Ureter (tissue), 1 donor: ENCODE data around the gene CHMP6. TPM values are rescaled to one million over a fixed set of nuclear protein-coding genes. Genes with fewer than 3 reads are reported as not detected.
A peak's percentile ranks its signal among the peaks of the same experiment; 100 is the strongest.
"Not testable (repeated sequence)": the region's sequence is repeated elsewhere in the genome, so short reads cannot be mapped to it uniquely, and the experiment has no call there.

Experiments used
- DNase-seq: peaks from one replicate; pipeline ENCODE4 v3.0.0-alpha.2; 2020; ENCODE audit warnings: low spot score
- total RNA-seq: library from RNA; stranded (reverse); gene quantifications from one replicate; pipeline ENCODE4 v1.2.4, GENCODE V29; 2023
- donor health status: DM: yes; HTN: yes; CAD: no.

Gene CHMP6
- total RNA-seq, 1 donor from 2014 or later, result 26.2 TPM

DNA sequence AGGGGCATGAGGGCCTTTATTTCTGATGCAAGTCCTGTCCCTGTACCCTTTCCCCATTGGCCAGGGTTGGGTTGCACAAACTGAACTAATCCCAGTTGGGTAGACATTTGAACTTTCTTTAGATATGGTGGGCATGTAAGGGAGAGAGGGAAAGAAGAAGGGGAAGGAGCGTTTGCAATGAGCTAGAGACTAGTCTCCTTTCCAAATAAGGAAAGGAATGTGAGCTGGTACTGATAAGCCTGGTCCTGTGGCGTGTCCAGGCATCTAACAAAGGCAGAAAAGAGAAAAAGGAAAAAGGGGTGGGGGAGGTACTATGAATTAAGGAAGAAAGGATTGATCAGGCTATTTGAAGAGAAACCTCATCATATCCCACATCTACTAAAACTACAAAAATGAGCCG is 20.3 kb downstream of the CHMP6 start:
- DNase-seq, result no peak

DNA sequence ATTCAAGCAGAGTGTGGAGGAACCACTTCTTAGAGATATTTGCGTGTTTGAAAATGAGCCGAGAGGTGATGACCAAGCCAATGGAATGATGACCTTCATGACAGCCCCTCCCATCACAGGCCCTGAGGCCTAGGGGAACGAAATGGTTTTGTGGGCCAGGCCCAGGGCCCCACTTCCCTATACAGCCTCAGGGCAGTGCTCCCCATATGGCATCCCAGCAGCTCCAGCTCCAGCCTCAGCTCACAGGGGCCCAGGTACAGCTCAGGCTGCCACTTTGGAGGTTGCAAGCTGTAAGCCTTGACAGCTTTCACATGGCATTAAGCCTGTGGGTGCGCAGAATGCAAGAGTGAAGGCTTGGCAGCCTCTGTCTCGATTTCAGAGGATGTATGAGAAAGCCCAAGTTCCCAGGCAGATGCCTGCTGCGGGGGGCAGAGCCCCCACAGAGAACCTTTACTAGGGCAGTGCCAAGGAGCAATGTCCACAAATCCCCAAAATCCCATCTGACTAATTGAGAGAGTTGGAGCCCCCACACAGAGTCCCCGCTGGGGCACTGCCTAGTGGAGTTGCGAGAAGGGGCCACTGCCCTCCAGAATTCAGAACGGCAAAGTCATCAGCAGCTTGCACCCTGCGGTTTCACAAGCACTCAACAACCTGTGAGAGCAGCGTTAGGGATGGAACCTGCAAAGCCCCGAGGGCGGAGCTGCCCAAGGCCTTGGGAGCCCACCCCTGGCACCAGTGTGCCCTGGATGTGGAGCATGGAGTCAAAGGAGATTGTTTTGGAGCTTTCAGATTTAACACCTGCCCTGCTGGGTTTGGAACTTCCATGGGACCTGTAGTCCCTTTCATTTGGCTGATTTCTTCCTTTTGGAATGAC is 21.2 kb downstream of the CHMP6 start:
- no peak for DNase-seq

DNA sequence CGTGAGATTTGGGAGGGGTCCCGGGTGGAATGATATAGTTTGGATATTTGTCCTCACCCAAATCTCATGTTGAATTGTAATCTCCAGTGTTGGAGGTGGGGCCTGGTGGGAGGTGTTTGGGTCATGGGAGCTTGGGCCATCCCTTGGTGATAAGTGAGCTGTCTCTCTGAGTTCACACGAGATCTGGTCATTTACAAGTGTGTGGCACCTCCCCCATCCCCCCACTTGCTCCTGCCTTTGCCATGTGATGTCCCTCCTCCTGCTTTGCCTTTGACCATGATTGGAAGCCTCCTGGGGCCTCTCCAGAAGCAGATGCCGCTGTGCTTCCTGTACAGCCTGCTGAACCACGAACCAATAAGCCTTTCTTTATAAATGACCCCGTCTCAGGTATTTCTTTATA is 22.0 kb downstream of the CHMP6 start:
- DNase-seq, result no peak

DNA sequence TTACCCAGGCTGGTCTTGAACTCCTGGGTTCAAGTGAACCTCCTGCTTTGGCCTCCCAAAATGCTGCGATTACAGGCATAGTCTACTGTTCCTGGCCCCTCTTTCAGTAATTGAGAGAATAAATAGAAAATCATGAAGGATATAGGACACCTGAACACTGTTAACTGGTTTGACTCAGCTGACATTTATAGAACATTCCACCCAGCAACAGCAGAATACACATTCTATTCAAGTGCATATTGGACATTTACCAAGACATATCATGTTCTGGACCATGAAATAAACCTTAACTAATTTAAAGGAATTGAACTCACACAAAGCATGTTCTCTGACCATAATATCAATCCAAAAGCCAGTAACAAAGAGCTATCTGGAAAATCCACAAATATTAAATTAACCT is 23.5 kb downstream of the CHMP6 start:
- no peak for DNase-seq

GRCh38 chr17:81016575-81016974 is 24.9 kb downstream of the CHMP6 start:
- no peak for DNase-seq

DNA sequence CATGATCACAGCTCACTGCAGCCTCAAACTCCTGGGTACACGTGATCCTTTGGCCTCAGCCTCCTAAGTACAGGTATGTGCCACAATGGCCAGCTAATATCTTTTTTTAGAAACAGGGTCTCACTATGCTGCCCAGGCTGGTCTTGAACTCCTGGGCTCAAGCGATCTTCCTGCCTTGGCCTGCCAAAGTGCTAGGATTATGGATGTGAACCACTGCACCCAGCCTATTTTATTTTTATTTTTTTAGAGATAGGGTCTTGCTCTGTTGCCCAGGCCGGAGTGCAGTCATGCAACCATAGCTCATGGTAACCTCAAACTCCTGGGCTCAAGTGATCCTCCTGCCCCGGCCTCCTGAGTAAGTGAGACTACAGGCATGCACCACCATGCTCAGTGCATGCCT is 25.7 kb downstream of the CHMP6 start:
- DNase-seq, result not testable (repeated sequence)

GRCh38 chr17:81018044-81018802 is 26.6 kb downstream of the CHMP6 start:
- no peak for DNase-seq

DNA sequence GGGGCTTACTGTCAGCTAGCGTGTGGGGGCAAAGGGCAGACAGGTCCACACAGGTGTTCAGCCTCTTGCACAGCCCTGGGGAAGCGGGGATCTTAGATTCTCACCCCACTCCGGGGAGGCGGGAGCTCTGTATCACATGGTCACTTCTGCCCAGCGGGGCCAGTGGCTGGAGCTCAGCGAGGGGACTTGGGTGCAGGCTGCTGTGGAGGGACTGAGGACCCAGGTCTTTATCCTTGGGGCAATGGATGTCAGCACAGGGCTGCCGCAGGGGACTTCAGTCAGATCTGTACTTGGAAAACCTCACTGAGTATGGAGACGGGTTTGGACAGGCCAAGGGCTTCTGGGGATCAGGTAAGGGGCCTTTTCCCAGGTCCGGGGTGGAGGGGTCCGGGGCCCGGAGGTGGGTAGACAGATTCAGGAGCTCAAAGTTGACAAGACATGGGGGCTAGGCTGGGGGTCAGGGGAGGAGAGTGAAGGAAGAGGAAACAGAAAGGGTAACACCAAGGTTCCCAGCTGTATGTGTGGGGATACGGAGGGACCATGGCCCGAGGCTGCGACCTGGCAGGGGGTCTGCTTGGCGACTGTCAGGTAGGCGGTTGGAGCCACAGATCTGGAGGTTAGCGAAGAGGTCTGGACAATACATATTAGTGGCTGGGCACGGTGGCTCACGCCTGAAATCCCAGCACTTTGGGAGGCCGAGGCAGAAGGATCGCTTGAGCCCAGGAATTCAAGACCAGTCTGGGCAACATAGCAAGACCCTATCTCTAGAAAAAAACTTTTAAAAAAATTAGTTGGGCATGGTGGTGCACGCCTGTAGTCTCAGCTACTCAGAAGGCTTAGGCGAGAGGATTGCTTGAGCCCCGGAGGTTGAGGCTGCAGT is 28.2 kb downstream of the CHMP6 start:
- DNase-seq, result no peak

DNA sequence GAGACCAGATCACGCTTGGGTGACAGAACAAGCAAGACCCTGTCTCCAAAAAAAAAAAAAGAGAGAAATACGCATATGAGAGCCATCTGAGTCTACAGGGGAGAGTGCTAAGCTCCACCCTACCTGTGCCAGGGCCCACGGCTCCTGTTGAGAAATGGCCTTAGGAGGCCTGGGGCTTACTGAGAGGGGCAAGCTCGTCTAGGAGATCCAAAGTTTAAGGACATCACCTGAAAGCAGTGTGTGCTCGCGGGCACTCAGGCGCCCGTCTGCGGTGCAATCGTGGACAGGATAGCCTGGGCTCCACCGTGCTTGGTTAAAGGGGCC is 28.8 kb downstream of the CHMP6 start:
- DNase-seq, result no peak

DNA sequence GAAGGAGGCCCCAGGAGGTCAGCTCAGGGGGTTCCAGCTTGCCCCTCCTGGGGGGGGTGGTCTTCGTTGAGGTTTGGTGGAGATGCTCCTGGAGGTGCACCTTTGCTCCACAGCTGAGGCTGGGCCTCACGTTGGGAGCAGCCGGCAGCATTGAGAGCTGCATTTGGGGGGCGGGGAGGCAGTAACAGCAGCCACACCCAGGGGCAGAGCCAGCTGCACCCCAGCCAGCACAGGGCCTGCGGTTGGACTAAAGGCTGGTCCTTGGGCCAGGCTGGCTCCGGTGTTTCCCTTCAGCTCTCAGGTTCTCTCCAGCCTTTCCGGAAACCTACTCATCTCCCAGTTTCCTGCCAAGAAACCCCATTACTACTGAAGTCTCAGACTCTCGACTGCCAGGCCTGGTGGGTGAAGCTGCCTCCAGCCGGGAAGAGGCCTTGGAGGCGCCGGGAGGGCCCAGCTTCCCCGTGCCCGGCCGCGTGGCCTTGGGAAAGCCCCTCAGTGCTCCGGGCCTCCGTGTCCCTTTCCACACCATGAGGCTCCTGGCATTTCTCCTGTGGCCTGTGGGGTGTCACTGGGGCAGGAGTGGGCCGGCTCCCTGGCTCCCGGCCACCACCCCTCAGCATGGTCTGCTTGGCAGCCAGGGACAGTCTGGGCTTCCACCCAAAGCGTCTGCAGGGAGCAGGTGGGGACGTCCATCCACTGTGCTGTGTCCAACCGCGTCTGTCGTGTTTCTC is 29.3 kb downstream of the CHMP6 start:
- peak; percentile 50 for DNase-seq

DNA sequence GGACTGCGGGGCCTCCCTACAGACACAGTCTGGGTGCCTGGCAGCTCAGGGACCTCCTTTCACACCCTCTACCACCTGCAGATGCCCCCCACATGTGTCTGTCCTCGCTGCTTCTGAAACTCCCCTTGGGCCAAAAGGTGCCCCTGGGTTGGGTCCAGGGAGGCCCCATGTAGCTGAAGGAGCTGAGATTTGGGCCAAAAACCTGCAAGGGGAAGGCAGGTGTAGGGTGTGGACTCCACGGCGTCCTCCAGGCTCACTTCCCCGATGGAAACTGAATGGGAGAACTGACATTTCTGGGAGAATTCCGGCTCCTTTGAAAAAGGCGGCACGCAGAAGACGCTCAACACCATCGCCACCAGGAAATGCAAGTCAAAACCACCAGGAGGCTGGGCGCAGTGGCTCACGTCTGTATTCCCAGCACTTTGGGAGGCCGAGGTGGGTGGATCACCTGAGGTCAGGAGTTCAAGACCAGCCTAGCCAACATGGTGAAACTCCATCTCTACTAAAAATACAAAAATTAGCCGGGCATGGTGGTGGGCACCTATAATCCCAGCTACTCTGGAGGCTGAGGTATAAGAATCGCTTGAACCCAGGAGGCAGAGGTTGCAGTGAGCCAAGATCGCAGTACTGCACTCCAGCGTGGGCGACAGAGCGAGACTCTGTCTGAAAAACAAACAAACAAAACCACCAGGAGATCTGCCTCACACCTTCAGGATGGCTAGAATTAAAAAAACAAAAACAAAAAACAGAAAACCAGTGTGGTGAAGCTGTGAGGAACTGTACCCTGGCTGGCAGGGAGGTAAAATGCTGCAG is 30.1 kb downstream of the CHMP6 start:
- DNase-seq, result no peak

- DNase-seq, result no peak
These were observed 30.7 kb downstream of the CHMP6 start for GRCh38 chr17:81022344-81022676.

GRCh38 chr17:81025065-81025740 is 33.6 kb downstream of the CHMP6 start:
- DNase-seq, result no peak

GRCh38 chr17:81025741-81026129 is 34.1 kb downstream of the CHMP6 start:
- no peak for DNase-seq

DNA sequence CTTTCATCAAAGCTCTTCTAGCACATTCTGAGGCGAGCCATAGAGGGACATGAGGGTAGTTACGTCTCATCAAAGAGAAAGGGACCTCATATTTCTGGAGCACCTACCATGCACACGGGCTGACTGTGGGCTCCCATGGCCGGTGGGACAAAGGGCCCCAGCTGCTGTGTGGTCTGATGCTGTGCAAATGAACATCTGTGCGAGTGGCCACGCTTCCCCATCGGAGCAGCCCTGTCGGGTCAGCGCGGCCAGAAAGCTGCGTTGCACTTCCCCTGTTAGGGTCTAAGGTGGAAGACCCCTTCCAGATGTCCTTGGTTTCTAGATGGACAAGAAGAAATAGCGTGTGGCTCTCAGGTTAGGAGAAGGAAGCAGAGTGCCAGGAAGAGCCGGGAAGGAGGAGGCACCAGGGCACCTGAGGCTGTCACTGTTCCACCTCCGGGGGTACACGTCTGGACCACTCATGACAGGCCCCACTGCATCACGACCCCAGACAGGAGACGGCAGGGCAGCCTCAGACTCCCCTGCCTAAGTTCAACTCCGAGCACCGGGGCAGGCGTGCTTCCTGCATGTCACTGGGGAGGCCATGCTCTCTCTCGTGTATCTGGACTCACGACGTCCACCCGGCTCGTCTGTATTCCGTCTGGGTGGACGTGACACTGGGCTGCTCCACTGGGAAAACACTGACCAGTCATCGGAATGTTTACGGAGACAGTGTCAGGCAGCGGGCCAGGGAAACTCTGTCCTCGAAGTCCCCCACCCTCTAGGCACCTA is 34.8 kb downstream of the CHMP6 start:
- DNase-seq, result no peak

GRCh38 chr17:81027038-81027437 is 35.4 kb downstream of the CHMP6 start:
- DNase-seq, result no peak

DNA sequence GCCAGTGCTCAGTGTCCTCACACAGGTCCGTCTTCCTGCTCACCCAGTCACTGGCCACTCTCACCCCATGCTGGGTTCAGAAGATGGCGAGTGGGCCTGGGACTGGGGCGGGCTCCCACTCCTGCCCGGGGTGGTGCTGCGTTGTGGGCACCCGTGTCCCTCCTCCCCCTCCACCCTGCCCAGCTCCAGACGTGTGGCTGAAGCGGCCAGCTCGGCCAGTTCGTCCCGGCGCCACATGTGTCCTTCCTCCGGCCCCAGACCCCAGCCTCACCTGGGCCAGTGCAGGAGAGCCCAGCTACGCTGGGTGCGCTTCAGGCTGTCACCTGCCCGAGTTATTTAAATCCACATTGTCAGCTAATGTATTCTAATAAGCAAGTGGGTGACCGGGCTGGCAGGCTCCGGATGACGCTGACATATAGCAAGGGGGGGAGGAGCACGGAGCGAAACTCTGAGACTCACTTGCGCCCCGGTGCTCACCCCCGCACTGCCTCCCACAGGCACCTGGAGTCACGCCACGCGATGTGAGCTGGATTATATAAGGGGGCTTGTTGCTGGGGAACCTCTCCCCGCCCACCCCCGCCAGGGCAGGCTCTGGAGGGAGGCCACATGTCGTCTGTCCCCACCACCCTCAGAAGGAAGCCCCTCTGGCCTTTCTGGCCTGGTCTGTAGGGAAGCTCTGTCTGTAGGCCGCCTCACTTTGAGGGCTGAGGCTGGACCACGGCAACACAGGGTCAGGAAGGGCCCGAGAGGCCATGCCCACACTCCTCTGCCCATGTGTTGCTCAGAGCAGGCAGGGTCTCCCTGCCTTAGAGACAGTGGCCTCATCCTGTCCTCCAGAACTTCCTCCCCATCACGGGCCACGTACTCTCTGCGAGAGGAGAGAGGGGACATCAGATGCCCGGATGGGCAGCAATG is 36.2 kb downstream of the CHMP6 start:
- DNase-seq, result no peak

DNA sequence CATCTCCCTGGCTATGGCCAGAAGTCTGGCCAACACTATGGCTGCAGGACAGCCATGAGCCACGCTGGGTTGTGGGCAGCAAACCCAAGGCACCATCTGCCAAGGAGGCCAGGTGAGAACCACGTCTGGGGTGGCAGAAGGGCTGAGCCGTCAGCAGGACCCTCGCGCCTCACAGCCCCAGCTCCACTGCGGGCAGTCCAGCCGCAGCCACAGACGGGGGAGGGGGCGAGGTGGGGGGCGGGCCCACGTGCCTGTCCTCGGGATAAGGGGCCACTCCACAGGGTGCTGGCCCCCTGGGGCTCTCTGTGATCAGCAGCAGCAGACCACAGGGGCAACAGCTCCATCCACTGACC is 36.8 kb downstream of the CHMP6 start:
- DNase-seq, result no peak

DNA sequence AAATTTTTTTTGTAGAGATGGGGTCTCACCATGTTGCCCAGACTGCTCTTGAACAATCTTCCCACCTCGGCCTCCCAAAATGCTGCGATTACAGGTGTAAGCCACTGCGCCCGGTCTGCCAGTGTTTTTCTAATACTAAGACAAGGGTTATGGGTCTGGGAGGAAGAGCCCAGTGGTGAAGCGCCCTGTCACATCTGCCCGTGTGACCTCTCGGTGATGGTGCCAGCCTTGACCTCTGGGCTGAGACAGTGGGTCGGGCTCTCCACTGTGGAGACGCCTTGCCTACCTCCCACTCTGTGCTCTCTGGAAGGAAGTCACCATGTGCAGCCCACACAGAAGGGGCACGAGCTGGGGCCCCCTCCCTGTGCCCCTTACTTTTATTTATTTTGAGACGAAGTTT is 38.2 kb downstream of the CHMP6 start:
- DNase-seq, result no peak
